Mucosa of stomach (tissue), 1 donor: Measurements from ENCODE around the gene VCAN.

ENCODE experiments used
- H3K27me3 ChIP-seq: one replicate; pipeline ENCODE4 v1.7.0; 2013; ENCODE audit warnings: mild to moderate bottlenecking, low read length; ENCODE audit not compliant: control insufficient read depth, insufficient read depth
- H3K36me3 ChIP-seq: one replicate; pipeline ENCODE4 v1.7.0; 2013; ENCODE audit warnings: low read length; ENCODE audit not compliant: control insufficient read depth, insufficient read depth
- H3K4me1 ChIP-seq: one replicate; pipeline ENCODE4 v1.7.0; 2013; ENCODE audit warnings: mild to moderate bottlenecking, low read length; ENCODE audit not compliant: control insufficient read depth, insufficient read depth
- H3K4me3 ChIP-seq: one replicate; pipeline ENCODE4 v1.7.0; 2013; ENCODE audit warnings: low read length
- H3K9ac ChIP-seq: one replicate; pipeline ENCODE4 v1.7.0; 2013; ENCODE audit warnings: mild to moderate bottlenecking, low read length, moderate library complexity
- H3K9me3 ChIP-seq: one replicate; pipeline ENCODE4 v1.7.0; 2013; ENCODE audit warnings: mild to moderate bottlenecking, low read length, moderate library complexity; ENCODE audit not compliant: control insufficient read depth
- donor health status: Pancreatic carcinoma.

Gene VCAN

GRCh38 chr5:83547889-83548288 lies 76.3 kb downstream of the VCAN start:
- H3K36me3 ChIP-seq = no peaks in the 10 kb centered on the region
- no peak overlapping the region for H3K4me3 ChIP-seq
- H3K27me3 ChIP-seq = no peaks in the 10 kb centered on the region
- H3K9ac ChIP-seq = no peak overlapping the region
- no peaks in the 10 kb centered on the region for H3K4me1 ChIP-seq
- no peaks in the 10 kb centered on the region for H3K9me3 ChIP-seq

- Histone ChIP-seq H3K36me3 (no peaks in the 10 kb centered on the region), H3K4me3 (no peak overlapping the region), H3K4me1 (no peaks in the 10 kb centered on the region), H3K9me3 (no peaks in the 10 kb centered on the region), H3K27me3 (no peaks in the 10 kb centered on the region), H3K9ac (no peak overlapping the region)
Observed at GRCh38 chr5:83548581-83548980, 77.0 kb downstream of the VCAN start.

DNA sequence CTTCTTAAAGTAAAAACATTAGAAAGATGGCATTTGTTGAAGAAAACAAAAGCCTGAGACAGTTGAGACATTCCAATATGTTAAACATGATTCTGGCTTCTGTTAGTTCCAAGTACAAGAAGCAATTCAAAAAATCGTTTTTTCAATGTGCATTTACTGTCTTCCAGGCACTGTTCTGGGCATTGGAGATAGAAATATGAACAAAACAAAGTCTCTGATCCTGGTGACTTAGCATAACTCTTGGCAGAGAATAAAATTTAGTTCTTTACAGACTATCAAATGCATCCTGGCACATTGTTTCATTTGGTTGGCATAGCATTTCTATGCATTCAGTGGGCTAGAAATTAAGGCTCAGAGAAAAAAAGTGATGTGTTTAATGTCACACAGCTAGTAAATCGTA lies 77.5 kb downstream of the VCAN start:
- no peaks in the 10 kb centered on the region for H3K36me3 ChIP-seq

GRCh38 chr5:83549674-83550073 lies 78.1 kb downstream of the VCAN start:
- H3K9me3 ChIP-seq = no peaks in the 10 kb centered on the region
- no peak overlapping the region for H3K4me3 ChIP-seq
- H3K9ac ChIP-seq = no peak overlapping the region
- H3K36me3 ChIP-seq = no peaks in the 10 kb centered on the region
- no peaks in the 10 kb centered on the region for H3K27me3 ChIP-seq
- no peaks in the 10 kb centered on the region for H3K4me1 ChIP-seq

More for the DNA sequence above, 77.5 kb downstream of the VCAN start:
- H3K27me3 ChIP-seq = no peaks in the 10 kb centered on the region
- no peak overlapping the region for H3K9ac ChIP-seq
- no peaks in the 10 kb centered on the region for H3K4me1 ChIP-seq
- H3K4me3 ChIP-seq = no peak overlapping the region
- no peaks in the 10 kb centered on the region for H3K9me3 ChIP-seq

DNA sequence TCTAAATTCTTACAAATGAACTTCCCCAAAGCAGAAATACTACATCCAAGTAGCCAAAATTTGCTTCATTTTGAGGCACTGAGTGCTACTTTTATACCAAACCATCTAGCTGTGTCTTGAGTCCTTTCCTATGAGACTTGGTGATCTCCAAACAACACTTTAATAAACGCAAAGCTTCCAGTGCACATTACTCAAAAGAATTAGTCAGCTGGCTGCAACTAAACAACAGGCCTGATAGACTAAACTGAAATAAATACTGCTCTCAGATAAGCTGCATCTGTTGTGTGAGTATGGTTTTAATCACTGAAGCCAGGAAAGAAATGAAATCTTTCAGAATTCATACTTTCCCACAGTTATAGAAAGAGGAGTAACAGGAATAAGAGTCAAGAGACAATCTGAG lies 80.3 kb downstream of the VCAN start:
- no peaks in the 10 kb centered on the region for H3K9me3 ChIP-seq
- H3K9ac ChIP-seq = no peak overlapping the region
- no peak overlapping the region for H3K4me3 ChIP-seq
- no peaks in the 10 kb centered on the region for H3K4me1 ChIP-seq
- no peaks in the 10 kb centered on the region for H3K27me3 ChIP-seq
- no peaks in the 10 kb centered on the region for H3K36me3 ChIP-seq

DNA sequence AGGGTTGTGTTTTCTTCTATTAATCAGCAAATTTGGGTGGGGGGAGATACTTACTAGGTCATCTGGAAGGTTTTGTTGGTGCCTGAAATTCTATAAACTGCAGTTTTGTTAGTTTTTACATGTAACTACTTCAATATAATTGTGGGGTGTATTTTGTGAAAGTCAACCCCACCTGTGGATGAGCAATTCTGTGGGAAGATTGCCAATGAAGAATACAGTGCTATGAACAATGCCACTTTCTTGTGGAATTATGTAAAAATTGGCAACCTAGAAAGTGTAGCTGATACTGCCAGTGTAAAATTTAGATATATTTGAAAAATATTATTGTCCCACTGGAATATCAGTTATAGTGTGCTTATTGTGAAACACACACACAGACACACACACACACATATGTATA lies 80.7 kb downstream of the VCAN start:
- no peaks in the 10 kb centered on the region for H3K36me3 ChIP-seq
- H3K9me3 ChIP-seq = no peaks in the 10 kb centered on the region

DNA sequence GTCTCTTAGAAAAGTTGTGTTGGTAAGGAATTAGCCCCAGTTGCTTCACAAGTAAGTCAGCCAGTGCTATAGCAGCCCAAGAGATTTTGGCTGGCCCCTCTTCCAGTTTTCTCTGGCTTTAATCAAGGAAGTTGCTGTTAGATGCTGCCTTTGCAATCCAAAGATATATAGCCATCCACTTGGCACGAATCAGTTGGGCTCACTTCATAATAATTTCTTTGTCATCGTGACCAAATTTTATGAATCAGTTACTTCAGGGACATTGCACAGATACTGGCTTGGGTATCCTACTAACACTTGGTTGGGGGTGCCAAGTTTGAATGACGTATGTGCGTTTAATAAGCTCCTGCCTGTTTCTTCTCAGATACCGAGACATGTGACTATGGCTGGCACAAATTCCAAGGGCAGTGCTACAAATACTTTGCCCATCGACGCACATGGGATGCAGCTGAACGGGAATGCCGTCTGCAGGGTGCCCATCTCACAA lies 81.5 kb downstream of the VCAN start:
- Histone ChIP-seq H3K9ac (no peak overlapping the region), H3K4me1 (no peaks in the 10 kb centered on the region), H3K4me3 (no peak overlapping the region), H3K27me3 (peaks cover 4% of the 10 kb centered on the region), H3K9me3 (no peaks in the 10 kb centered on the region), H3K36me3 (no peaks in the 10 kb centered on the region)

More for the DNA sequence above, 80.7 kb downstream of the VCAN start:
- no peak overlapping the region for H3K9ac ChIP-seq
- H3K27me3 ChIP-seq = no peaks in the 10 kb centered on the region
- H3K4me3 ChIP-seq = no peak overlapping the region
- H3K4me1 ChIP-seq = no peaks in the 10 kb centered on the region

DNA sequence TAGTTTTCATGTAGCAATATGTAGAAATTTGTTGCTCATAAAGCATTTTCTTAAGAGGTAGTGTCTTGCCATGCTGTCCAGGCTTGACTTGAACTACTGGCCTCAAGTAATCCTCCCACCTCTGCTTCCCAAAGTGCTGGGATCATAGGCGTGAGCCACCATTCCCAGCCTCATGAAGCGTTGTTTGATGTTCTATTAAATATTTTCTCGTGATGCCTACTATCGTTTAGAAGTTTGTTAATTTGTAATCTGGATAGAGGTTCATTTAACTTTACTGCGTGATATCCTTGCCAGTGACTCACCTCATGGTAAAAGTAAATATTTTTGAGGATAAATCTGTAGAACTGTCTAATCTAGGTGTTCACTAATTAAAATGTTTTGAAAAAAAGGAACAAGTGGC lies 82.6 kb downstream of the VCAN start:
- Histone ChIP-seq H3K4me3 (no peak overlapping the region), H3K27me3 (peaks cover 5% of the 10 kb centered on the region), H3K9me3 (no peaks in the 10 kb centered on the region), H3K36me3 (no peaks in the 10 kb centered on the region), H3K4me1 (no peaks in the 10 kb centered on the region), H3K9ac (no peak overlapping the region)

DNA sequence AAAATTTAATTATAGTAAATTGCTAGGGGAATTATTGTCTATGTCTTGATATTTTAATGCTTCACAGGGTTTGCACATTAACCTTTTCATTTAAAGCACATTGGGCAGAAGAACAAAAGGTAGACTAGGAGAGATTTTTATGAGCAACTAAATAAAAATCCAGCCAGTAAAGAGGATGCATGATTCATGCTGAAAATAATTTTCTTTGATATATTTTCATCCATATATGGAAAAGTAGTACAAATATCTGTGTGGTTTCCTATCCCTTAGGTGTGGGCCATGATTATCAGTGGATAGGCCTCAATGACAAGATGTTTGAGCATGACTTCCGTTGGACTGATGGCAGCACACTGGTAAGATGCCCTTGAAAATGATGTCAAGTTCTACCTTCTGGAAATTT lies 83.1 kb downstream of the VCAN start:
- Histone ChIP-seq H3K9me3 (no peaks in the 10 kb centered on the region), H3K36me3 (no peaks in the 10 kb centered on the region), H3K4me3 (no peak overlapping the region), H3K27me3 (peaks cover 9% of the 10 kb centered on the region), H3K9ac (no peak overlapping the region), H3K4me1 (peaks cover 5% of the 10 kb centered on the region)

GRCh38 chr5:83555263-83555662 lies 83.7 kb downstream of the VCAN start:
- Histone ChIP-seq H3K36me3 (no peaks in the 10 kb centered on the region), H3K4me1 (peaks cover 5% of the 10 kb centered on the region), H3K27me3 (peaks cover 9% of the 10 kb centered on the region), H3K4me3 (no peak overlapping the region), H3K9me3 (no peaks in the 10 kb centered on the region), H3K9ac (no peak overlapping the region)

- H3K9me3 ChIP-seq = no peaks in the 10 kb centered on the region
- H3K36me3 ChIP-seq = no peaks in the 10 kb centered on the region
- H3K4me1 ChIP-seq = peaks cover 5% of the 10 kb centered on the region
- H3K4me3 ChIP-seq = no peak overlapping the region
- no peak overlapping the region for H3K9ac ChIP-seq
- H3K27me3 ChIP-seq = peaks cover 9% of the 10 kb centered on the region
Observed at GRCh38 chr5:83556190-83556589, 84.6 kb downstream of the VCAN start.

DNA sequence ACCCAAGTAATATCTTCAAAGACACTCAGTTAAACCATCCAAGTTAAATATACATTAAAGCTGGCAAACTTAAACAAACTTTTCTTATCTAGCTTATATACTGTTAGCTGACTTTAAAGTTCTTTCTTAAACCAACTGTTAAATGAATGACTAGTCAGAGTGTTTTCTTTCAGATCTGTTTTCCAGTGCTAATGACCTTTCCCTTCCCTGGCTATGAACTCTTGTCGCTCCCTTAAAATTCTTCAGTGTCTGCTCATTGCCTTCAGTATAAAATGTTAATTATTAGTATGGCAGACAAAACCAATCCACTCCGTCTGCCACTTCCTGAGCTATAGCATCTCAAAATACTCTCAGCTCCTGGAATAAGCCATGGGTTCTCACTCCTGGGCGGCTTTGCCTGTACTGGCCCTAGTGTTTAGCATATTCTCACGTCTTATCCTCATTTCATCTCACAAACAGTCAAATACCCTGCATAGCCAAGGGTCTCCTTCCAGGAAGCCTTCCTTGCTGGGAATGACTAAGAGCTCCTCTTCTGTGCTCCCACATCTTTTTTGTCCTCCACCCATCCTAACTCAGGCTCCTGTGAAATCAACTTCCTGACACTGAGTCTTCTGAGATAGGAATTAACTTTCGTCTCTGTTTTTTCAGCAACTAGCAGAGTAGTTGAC lies 87.7 kb downstream of the VCAN start:
- Histone ChIP-seq H3K27me3 (peaks cover 35% of the 10 kb centered on the region), H3K36me3 (no peaks in the 10 kb centered on the region), H3K9ac (no peak overlapping the region), H3K9me3 (no peaks in the 10 kb centered on the region), H3K4me1 (peaks cover 5% of the 10 kb centered on the region), H3K4me3 (no peak overlapping the region)
